Measurements from ENCODE around the gene NUDT8. TPM values are rescaled to one million over a fixed set of nuclear protein-coding genes. Genes with fewer than 3 reads are reported as not detected.

The NUDT8 gene
- total RNA-seq, 3 donors from 2014 or later: 9.7 to 15.1 (median 12.0) TPM

DNA sequence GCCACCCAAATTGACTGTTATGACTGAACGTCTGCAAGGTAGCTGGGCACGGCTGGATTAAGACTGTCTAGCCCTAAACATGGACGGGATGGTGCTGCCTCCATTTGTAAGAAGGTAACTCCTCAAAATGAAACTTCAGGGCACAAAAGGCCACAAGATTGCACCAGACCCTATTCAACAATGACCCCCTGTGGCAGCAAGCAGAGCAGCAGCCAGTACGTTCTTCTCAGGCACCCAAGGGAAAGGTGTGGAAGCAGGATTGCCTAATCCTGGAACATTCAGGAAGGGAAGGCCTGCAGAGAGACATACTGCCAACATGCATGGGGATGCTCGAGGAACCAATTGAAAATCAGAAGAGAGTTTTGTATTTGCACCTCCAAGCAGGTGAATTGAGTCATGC is 14.3 kb upstream of the NUDT8 start:
- Histone ChIP-seq H3K9me3 (no peaks in the 10 kb centered on the region), H3K27ac (no peak overlapping the region), H3K36me3 (no peaks in the 10 kb centered on the region), H3K4me1 (no peaks in the 10 kb centered on the region), H3K27me3 (peaks cover 0 to 23% of the 10 kb centered on the region in 2 donors), H3K4me3 (no peak overlapping the region)
- intact Hi-C loops (cut with DNase I; ENCODE audit: low total_unique reads): no loop called here
- TF ChIP-seq POLR2AphosphoS5 (IDR thresholded peaks at IDR 0.05): no peak
- TF ChIP-seq, protein P1, sequence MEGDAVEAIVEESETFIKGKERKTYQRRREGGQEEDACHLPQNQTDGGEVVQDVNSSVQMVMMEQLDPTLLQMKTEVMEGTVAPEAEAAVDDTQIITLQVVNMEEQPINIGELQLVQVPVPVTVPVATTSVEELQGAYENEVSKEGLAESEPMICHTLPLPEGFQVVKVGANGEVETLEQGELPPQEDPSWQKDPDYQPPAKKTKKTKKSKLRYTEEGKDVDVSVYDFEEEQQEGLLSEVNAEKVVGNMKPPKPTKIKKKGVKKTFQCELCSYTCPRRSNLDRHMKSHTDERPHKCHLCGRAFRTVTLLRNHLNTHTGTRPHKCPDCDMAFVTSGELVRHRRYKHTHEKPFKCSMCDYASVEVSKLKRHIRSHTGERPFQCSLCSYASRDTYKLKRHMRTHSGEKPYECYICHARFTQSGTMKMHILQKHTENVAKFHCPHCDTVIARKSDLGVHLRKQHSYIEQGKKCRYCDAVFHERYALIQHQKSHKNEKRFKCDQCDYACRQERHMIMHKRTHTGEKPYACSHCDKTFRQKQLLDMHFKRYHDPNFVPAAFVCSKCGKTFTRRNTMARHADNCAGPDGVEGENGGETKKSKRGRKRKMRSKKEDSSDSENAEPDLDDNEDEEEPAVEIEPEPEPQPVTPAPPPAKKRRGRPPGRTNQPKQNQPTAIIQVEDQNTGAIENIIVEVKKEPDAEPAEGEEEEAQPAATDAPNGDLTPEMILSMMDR (IDR thresholded peaks at IDR 0.05): peak in 1 of 3 donors; percentile 12
- DNase-seq (ENCODE audit: low spot score in 2 of 2): no peak

GRCh38 chr11:67642173-67643120 is 12.7 kb upstream of the NUDT8 start:
- H3K4me3 ChIP-seq: no peak overlapping the region
- H3K27me3 ChIP-seq: peaks cover 0 to 25% of the 10 kb centered on the region in 2 donors
- H3K36me3 ChIP-seq: no peaks in the 10 kb centered on the region
- TF ChIP-seq POLR2AphosphoS5 (IDR thresholded peaks at IDR 0.05): no peak
- TF ChIP-seq, protein P1 (IDR thresholded peaks at IDR 0.05): no peak
- TF ChIP-seq POLR2A (IDR thresholded peaks at IDR 0.05): no peak
- intact Hi-C loops (cut with DNase I; ENCODE audit: low total_unique reads): no loop called here
- no peak for DNase-seq (ENCODE audit: low spot score in 2 of 2)
- no peaks in the 10 kb centered on the region for H3K9me3 ChIP-seq
- H3K4me1 ChIP-seq: no peaks in the 10 kb centered on the region
- H3K27ac ChIP-seq: no peak overlapping the region

- H3K4me3 ChIP-seq: no peak overlapping the region
- peaks cover 0 to 25% of the 10 kb centered on the region in 2 donors for H3K27me3 ChIP-seq
- H3K9me3 ChIP-seq: no peaks in the 10 kb centered on the region
- DNase-seq (ENCODE audit: low spot score in 2 of 2): no peak
- no peak overlapping the region for H3K27ac ChIP-seq
- intact Hi-C loops (cut with DNase I; ENCODE audit: low total_unique reads): no loop called here
- no peak for TF ChIP-seq POLR2AphosphoS5 (IDR thresholded peaks at IDR 0.05)
- no peak for TF ChIP-seq POLR2A (IDR thresholded peaks at IDR 0.05)
- TF ChIP-seq, protein P1 (IDR thresholded peaks at IDR 0.05): no peak
- H3K36me3 ChIP-seq: no peaks in the 10 kb centered on the region
- H3K4me1 ChIP-seq: no peaks in the 10 kb centered on the region
These were observed 11.8 kb upstream of the NUDT8 start for GRCh38 chr11:67641338-67642172.

GRCh38 chr11:67640758-67641337 is 11.1 kb upstream of the NUDT8 start:
- Histone ChIP-seq H3K9me3 (no peaks in the 10 kb centered on the region), H3K36me3 (no peaks in the 10 kb centered on the region), H3K4me1 (no peaks in the 10 kb centered on the region), H3K4me3 (no peak overlapping the region), H3K27ac (no peak overlapping the region), H3K27me3 (peaks cover 0 to 25% of the 10 kb centered on the region in 2 donors)
- DNase-seq (ENCODE audit: low spot score in 2 of 2): no peak
- no peak for TF ChIP-seq POLR2AphosphoS5 (IDR thresholded peaks at IDR 0.05)
- TF ChIP-seq POLR2A (IDR thresholded peaks at IDR 0.05): no peak
- TF ChIP-seq, protein P1 (IDR thresholded peaks at IDR 0.05): no peak
- intact Hi-C loops (cut with DNase I; ENCODE audit: low total_unique reads): no loop called here

Measured in breast epithelium (tissue), 4 donors.